Heart right ventricle (tissue), 16 donors: ENCODE results near the gene PTPRG. TPM values are rescaled to one million over a fixed set of nuclear protein-coding genes. Genes with fewer than 3 reads are reported as not detected.

Experiments
- ATAC-seq, 8 donors: fragments of 200-7000 bp; cut with Tn5 transposase; one replicate each; pipeline ENCODE4 v1.9.1; 2020; ENCODE audit warnings: mild to moderate bottlenecking in 8 of 8, moderate library complexity in 8 of 8, moderate number of reproducible peaks in 1 of 8
- DNase-seq, 2 donors: peaks; one replicate each; pipeline ENCODE4 v3.0.0-alpha.2; 2020
- H3K27ac ChIP-seq, 10 donors: fragments of 200-600 bp; sonication (generic) in 2 of 10; one replicate each; pipeline versions ENCODE4 v1.5.0 to v1.8.0; 2020 to 2022; ENCODE audit warnings: mild to moderate bottlenecking in 3 of 10
- H3K27me3 ChIP-seq, 7 donors: fragments of 200-600 bp; one replicate each; pipeline ENCODE4 v1.8.0; 2021 to 2022; ENCODE audit warnings: mild to moderate bottlenecking in 2 of 7
- H3K36me3 ChIP-seq, 9 donors: fragments of 200-600 bp; sonication (generic) in 1 of 9; one replicate each; pipeline versions ENCODE4 v1.5.0 to v1.8.0; 2020 to 2022; ENCODE audit warnings: mild to moderate bottlenecking in 2 of 9
- H3K4me1 ChIP-seq, 9 donors: fragments of 200-600 bp; sonication (generic) in 1 of 9; one replicate each; pipeline versions ENCODE4 v1.5.0 to v1.8.0; 2020 to 2022; ENCODE audit warnings: mild to moderate bottlenecking in 4 of 9
- H3K4me3 ChIP-seq, 10 donors: fragments of 200-600 bp; sonication (generic) in 2 of 10; one replicate each; pipeline versions ENCODE4 v1.5.0 to v1.8.0; 2020 to 2022; ENCODE audit warnings: mild to moderate bottlenecking in 7 of 10, moderate library complexity in 2 of 10
- H3K9me3 ChIP-seq, 11 donors: fragments of 200-600 bp in 10 of 11; sonication (generic) in 2 of 11; one replicate each; pipeline versions ENCODE4 v1.5.0 to v1.8.0; 2013 to 2022; ENCODE audit warnings: mild to moderate bottlenecking in 2 of 11, control low read depth in 1 of 11, moderate library complexity in 1 of 11
- WGBS, 2 donors: extraction: QIAGEN DNeasy Blood & Tissue Kit; methylation state at CpG; one replicate each; pipeline ENCODE4 v1.1.7; 2013; ENCODE audit warnings: inconsistent platforms in 1 of 2; 5-methylcytosine and 5-hydroxymethylcytosine counted together
- intact Hi-C, 10 donors: fragments of 100-400 bp; cut with DNase I; formaldehyde crosslinking; loops; one replicate each; pipeline versions ENCODE4 v1.11.1 to v1.14.2; 2022
- polyA plus RNA-seq, 2 donors: library from polyadenylated mRNA; stranded (reverse); fragments of 200-250 nt; gene quantifications; one replicate each; pipeline ENCODE4 v1.2.3, GENCODE V29; 2013
- total RNA-seq, 10 donors: library from RNA; stranded (reverse); fragmentation: NEBNext Ultra II Directional in 3 of 10; extraction: Animal tissue kit (Norgen Biotek cat#: 25700) in 3 of 10; gene quantifications; one replicate each; pipeline versions ENCODE4 v1.2.1 to v1.2.4, GENCODE V29; 2021 to 2023
- TF ChIP-seq, protein P1 (sequence below), 9 donors: fragments of 200-600 bp; sonication (generic) in 2 of 9; IDR thresholded peaks; one replicate each; pipeline versions ENCODE4 v1.5.0 to v1.8.0; 2021 to 2022; ENCODE audit warnings: antibody characterized with exemption in 9 of 9, mild to moderate bottlenecking in 5 of 9, moderate library complexity in 1 of 9
- donor health status: Arrhythmogenic right ventricular cardiomyopathy.
- donor health status: ischemic (EF 13 %, LVEDD 7.1; RV severe dilation, severe dysfunction).
- donor health status: healthy with polysubstance abuse.
- donor health status: DM: no; HTN: yes; CAD: no.
- donor health status: DM: no; HTN: no; CAD: no.
- donor health status: ischemic (EF 25% LVEDD 6.9; RV normal size, moderate dysfunction).
- donor health status: ischemic (EF 25% LVEDD 5.7; RV mildly dilated, moderate dysfunction).
- donor health status: healthy.
- donor health status: DM: yes; HTN: yes; CAD: no.
- donor health status: Ischemic cardiomyopathy.
- donor health status: ischemic (EF 35%, LVEDD 5.7; RV mildly dilated, moderate dysfunction).
- donor health status: nonischemic (EF 11% LVEDD 7.7; RV severe dilation, severe dysfunction).
- donor health status: DM: yes; HTN: yes; CAD: no.
- donor health status: PGD.
- donor health status: ischemic (EF 29% LVEDD 5.4; RV normal size, mild dysfunction).
- donor health status: nonischemic (EF 23%, LVEDD 6.1; RV moderate dilation, normal function).

The PTPRG gene
- total and polyA plus RNA-seq, 12 donors: 10.1 to 38.3 (median 32.6) TPM

DNA sequence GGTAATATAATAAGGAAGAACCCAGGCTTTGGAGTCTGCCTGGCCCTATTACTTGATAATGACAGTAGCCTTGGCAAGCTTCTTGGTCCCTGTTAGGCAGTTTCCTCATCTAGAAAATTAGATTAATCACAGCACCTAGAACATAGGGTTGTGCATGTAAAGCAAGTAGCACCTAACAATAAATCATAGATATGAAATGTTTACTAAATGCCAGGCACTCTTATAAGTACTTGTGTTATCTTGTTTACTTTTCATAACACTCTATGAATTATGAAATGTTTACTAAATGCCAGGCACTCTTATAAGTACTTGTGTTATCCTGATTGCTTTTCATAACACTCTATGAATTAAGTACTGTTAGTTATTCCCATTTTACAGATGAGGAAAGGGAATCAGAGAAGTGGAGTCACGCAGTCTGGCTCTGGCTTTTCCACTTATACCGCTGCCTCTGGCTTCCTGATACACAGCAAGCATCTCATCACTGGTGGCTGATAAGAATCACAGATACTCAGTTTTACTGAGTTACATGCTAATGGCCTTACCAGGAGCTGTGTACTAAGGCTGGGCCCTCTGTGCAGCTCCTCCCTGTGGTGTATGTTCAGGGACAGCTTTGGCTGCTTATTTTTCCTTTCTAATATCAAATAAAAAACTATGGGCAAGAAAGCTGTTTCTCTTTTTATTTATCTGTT is 688.6 kb downstream of the PTPRG start:
- intact Hi-C loops: no loop called here
- H3K4me1 ChIP-seq: peaks cover 0 to 55% (median 23%) of the 10 kb centered on the region in 9 donors
- H3K4me3 ChIP-seq: no peak overlapping the region
- H3K9me3 ChIP-seq: no peaks in the 10 kb centered on the region
- TF ChIP-seq, protein P1, sequence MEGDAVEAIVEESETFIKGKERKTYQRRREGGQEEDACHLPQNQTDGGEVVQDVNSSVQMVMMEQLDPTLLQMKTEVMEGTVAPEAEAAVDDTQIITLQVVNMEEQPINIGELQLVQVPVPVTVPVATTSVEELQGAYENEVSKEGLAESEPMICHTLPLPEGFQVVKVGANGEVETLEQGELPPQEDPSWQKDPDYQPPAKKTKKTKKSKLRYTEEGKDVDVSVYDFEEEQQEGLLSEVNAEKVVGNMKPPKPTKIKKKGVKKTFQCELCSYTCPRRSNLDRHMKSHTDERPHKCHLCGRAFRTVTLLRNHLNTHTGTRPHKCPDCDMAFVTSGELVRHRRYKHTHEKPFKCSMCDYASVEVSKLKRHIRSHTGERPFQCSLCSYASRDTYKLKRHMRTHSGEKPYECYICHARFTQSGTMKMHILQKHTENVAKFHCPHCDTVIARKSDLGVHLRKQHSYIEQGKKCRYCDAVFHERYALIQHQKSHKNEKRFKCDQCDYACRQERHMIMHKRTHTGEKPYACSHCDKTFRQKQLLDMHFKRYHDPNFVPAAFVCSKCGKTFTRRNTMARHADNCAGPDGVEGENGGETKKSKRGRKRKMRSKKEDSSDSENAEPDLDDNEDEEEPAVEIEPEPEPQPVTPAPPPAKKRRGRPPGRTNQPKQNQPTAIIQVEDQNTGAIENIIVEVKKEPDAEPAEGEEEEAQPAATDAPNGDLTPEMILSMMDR (IDR thresholded peaks at IDR 0.05): no peak
- WGBS, 2 donors: 87 to 90% methylated on average over 2 of the region's 2 CpGs
- peaks cover 0 to 3% (median 0%) of the 10 kb centered on the region in 9 donors for H3K36me3 ChIP-seq
- DNase-seq (no peak), ATAC-seq (no peak)
- H3K27me3 ChIP-seq: no peaks in the 10 kb centered on the region
- no peak overlapping the region for H3K27ac ChIP-seq

DNA sequence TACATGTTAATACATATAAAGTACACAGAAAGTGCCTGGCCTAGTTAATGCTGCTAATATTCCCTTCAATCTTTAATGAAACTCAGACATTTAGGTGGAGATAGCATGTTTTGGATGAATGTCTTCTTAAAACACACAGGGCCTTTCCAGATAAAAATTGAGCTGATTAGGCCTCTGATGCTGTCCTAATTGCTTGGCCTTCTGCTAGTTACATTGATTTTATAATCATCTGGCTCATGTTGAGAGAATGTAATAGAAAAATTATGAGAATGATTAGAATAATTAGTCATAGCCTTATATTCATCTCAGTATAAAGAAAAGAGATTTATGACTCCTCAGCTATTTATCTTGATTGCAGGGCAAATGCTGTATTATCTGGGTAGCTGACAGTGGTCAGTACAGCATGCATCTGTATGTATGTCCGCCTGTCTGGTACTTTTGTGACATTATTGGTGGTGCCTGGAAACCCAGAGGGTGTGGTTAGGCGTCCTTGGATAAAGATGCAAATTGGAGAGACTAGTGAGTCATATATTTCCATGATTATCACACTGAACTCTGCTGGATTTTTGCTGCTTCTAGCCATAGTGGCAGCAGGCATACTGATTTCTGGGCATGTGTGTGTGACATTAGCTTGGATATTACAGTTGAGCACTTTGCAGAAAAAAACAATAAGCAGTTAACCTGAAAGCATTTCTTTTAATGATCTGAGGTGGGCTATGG is 691.2 kb downstream of the PTPRG start:
- H3K27me3 ChIP-seq: no peaks in the 10 kb centered on the region
- H3K4me1 ChIP-seq: peaks cover 0 to 48% (median 19%) of the 10 kb centered on the region in 9 donors
- intact Hi-C loops: no loop called here
- no peak for DNase-seq
- TF ChIP-seq, protein P1 (IDR thresholded peaks at IDR 0.05): no peak
- no peak overlapping the region for H3K27ac ChIP-seq
- H3K9me3 ChIP-seq: no peaks in the 10 kb centered on the region
- 66 to 71% methylated on average over 2 of the region's 2 CpGs for WGBS, 2 donors
- H3K4me3 ChIP-seq: no peak overlapping the region
- peak in 6 of 8 donors; percentile 20 to 62 (median 51) for ATAC-seq
- peaks cover 0 to 29% (median 0%) of the 10 kb centered on the region in 9 donors for H3K36me3 ChIP-seq

DNA sequence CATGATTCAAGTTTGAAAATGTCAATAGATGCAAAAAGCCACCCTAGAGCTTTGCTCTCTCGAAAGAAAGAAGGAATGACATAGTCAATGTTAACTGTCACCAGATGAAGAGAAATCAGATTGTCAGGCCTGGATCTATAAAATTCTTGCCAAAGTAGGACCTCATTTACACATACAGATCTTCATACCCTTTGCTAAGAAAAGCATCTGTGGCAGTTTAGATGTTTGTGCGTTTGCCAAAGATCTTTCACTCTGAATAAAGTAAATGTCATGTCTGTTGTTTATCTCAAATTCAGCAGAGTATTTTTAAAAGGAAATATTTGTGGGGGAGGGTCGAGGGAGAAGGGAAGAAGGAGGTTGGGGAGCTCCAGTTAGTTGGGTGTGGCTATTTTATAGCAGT is 692.6 kb downstream of the PTPRG start:
- H3K4me1 ChIP-seq: peaks cover 0 to 44% (median 19%) of the 10 kb centered on the region in 9 donors
- H3K4me3 ChIP-seq: no peak overlapping the region
- ATAC-seq (no peak), DNase-seq (no peak)
- H3K27ac ChIP-seq: peak overlapping the region in 1 of 10 donors; percentile 42
- TF ChIP-seq, protein P1 (IDR thresholded peaks at IDR 0.05): no peak
- H3K9me3 ChIP-seq: no peaks in the 10 kb centered on the region
- H3K27me3 ChIP-seq: no peaks in the 10 kb centered on the region
- intact Hi-C loops: no loop called here
- WGBS, 2 donors: 27 to 34% methylated on average over 3 of the region's 3 CpGs
- peaks cover 0 to 29% (median 0%) of the 10 kb centered on the region in 9 donors for H3K36me3 ChIP-seq

DNA sequence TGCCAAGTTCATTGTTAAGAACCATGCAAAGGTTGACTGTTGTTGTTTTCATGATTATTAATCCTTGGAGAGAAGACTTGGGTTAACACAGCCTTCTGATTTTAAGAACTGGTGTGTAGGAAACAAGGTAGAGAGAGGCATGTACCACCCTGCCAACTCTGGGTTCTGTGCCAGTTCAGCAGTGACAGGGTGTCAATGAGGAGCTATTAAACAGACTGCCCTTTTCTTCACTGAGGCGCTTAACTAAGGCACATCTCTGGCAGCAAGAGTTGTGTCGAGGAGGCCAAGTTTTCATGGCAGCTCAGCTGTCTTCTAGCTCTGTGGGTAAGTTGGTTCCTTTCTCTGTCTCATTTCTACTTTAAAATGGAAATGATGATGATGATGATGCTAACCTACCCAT is 694.4 kb downstream of the PTPRG start:
- 60 to 62% methylated on average over 2 of the region's 2 CpGs for WGBS, 2 donors
- Histone ChIP-seq H3K4me1 (peaks cover 0 to 49% (median 29%) of the 10 kb centered on the region in 9 donors), H3K27me3 (no peaks in the 10 kb centered on the region), H3K27ac (peak overlapping the region in 2 of 10 donors; percentile 3 to 24), H3K9me3 (no peaks in the 10 kb centered on the region), H3K4me3 (no peak overlapping the region), H3K36me3 (peaks cover 0 to 29% (median 0%) of the 10 kb centered on the region in 9 donors)
- intact Hi-C loops: no loop called here
- TF ChIP-seq, protein P1 (IDR thresholded peaks at IDR 0.05): no peak
- ATAC-seq: peak; percentile 62 to 97 (median 80)
- peak; percentile 30 to 45 for DNase-seq
